DOHH2 (cell line): ENCODE results near the gene PLEKHM3.
A peak's percentile ranks its signal among the peaks of the same experiment; 100 is the strongest.

Experiments
- H3F3A ChIP-seq: fragments of 200-600 bp; sonication (generic), shearing (Covaris generic); 2 replicates; pipeline ENCODE4 v1.6.0; 2016; ENCODE audit warnings: antibody characterized with exemption, mild to moderate bottlenecking; ENCODE audit not compliant: control insufficient read depth, insufficient read depth
- H3K27ac ChIP-seq: fragments of 200-600 bp; sonication (generic); 2 replicates; pipeline ENCODE4 v1.5.1; 2014; ENCODE audit warnings: low read depth, mild to moderate bottlenecking, low read length, moderate library complexity
- H3K27me3 ChIP-seq: fragments of 200-600 bp; sonication (generic); 2 replicates; pipeline ENCODE4 v1.6.1; 2014; ENCODE audit warnings: mild to moderate bottlenecking, low read length, mixed read lengths; ENCODE audit not compliant: control insufficient read depth
- H3K36me3 ChIP-seq: fragments of 200-600 bp; sonication (generic); 2 replicates; pipeline ENCODE4 v1.6.1; 2014; ENCODE audit warnings: mild to moderate bottlenecking, low read length, moderate library complexity, mixed read lengths; ENCODE audit not compliant: control insufficient read depth
- H3K4me1 ChIP-seq: fragments of 200-600 bp; sonication (generic); 2 replicates; pipeline ENCODE4 v1.6.1; 2014; ENCODE audit warnings: mild to moderate bottlenecking, low read length, mixed read lengths; ENCODE audit not compliant: control insufficient read depth
- H3K4me2 ChIP-seq: fragments of 200-600 bp; sonication (generic); 2 replicates; pipeline ENCODE4 v1.6.0; 2014; ENCODE audit warnings: mild to moderate bottlenecking, low read length, moderate library complexity
- H3K4me3 ChIP-seq: fragments of 200-600 bp; sonication (generic); 2 replicates; pipeline ENCODE4 v1.5.1; 2014; ENCODE audit warnings: mild to moderate bottlenecking, low read length, mixed read lengths
- H3K79me2 ChIP-seq: fragments of 200-600 bp; sonication (generic); 2 replicates; pipeline ENCODE4 v1.6.1; 2014; ENCODE audit warnings: mild to moderate bottlenecking, low read length, mixed read lengths; ENCODE audit not compliant: control insufficient read depth
- H3K9me2 ChIP-seq: fragments of 200-600 bp; sonication (generic); replicated peaks from 2 replicates; pipeline ENCODE4 v1.6.1; 2014; ENCODE audit warnings: mild to moderate bottlenecking, low read length, mixed read lengths; ENCODE audit not compliant: control insufficient read depth
- H3K9me3 ChIP-seq: fragments of 200-600 bp; sonication (generic); 2 replicates; pipeline ENCODE4 v1.6.1; 2014; ENCODE audit warnings: antibody characterized with exemption, low read length, mixed read lengths; ENCODE audit not compliant: control insufficient read depth, insufficient read depth
- H4K20me1 ChIP-seq: fragments of 200-600 bp; sonication (generic); 2 replicates; pipeline ENCODE4 v1.6.0; 2014; ENCODE audit warnings: low read depth, mild to moderate bottlenecking, antibody characterized with exemption, low read length, moderate library complexity; ENCODE audit not compliant: control insufficient read depth, insufficient read depth
- EZH2phosphoT487 ChIP-seq: fragments of 200-600 bp; sonication (generic); IDR thresholded peaks from 2 replicates; pipeline ENCODE4 v1.6.1; 2017; ENCODE audit warnings: borderline replicate concordance, mild to moderate bottlenecking, antibody characterized with exemption, low read length, moderate library complexity, mixed read lengths
- TF ChIP-seq, protein P1 (sequence below): fragments of 200-600 bp; sonication (generic); IDR thresholded peaks from one replicate; pipeline ENCODE4 v1.5.1; 2014; ENCODE audit warnings: antibody characterized with exemption, mild to moderate bottlenecking, low read depth, low read length; ENCODE audit not compliant: poor library complexity, severe bottlenecking

The PLEKHM3 gene

DNA sequence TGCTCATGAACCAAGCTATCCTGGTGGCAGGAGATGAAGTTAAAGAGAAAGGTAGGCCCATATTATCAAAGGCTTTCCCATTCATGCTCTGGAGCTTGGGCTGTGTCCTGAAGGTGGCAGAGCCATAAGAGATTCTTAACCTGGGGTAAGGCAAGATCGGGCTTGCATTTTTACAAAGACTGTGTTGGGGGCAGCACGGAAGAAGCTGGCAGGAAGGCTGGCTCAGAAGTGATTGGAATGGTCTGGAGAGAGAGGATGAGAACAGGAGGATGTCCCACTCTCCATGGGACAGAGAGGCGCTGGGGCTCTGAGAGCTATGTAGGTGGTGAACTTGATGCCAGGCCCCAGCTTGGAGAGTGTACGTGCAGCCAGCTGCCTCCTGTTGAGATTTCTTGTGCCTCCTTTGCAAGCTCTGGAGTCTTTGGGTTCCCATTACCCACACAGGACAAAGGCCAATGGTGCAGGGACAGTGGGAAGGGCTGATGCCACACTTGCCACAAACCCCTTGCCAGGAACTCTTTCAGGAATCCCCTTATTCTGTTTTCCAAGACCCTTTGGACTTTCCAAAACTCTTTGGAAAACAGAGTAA, 215.0 kb downstream of the PLEKHM3 start:
- no peaks in the 10 kb centered on the region for H3K36me3 ChIP-seq
- peak overlapping the region; percentile 15; the same call in 1 of the 2 replicates for H3K4me3 ChIP-seq
- no peaks in the 10 kb centered on the region for H3F3A ChIP-seq
- no peaks in the 10 kb centered on the region for H3K9me3 ChIP-seq
- H3K79me2 ChIP-seq = no peaks in the 10 kb centered on the region
- H4K20me1 ChIP-seq = no peaks in the 10 kb centered on the region
- peaks cover 9% of the 10 kb centered on the region for H3K4me1 ChIP-seq
- no peak overlapping the region for H3K27ac ChIP-seq
- peak overlapping the region; percentile 20 for H3K4me2 ChIP-seq
- H3K9me2 ChIP-seq = no peaks in the 10 kb centered on the region
- H3K27me3 ChIP-seq = no peaks in the 10 kb centered on the region; the same call in 1 of the 2 replicates
- TF ChIP-seq, protein P1, sequence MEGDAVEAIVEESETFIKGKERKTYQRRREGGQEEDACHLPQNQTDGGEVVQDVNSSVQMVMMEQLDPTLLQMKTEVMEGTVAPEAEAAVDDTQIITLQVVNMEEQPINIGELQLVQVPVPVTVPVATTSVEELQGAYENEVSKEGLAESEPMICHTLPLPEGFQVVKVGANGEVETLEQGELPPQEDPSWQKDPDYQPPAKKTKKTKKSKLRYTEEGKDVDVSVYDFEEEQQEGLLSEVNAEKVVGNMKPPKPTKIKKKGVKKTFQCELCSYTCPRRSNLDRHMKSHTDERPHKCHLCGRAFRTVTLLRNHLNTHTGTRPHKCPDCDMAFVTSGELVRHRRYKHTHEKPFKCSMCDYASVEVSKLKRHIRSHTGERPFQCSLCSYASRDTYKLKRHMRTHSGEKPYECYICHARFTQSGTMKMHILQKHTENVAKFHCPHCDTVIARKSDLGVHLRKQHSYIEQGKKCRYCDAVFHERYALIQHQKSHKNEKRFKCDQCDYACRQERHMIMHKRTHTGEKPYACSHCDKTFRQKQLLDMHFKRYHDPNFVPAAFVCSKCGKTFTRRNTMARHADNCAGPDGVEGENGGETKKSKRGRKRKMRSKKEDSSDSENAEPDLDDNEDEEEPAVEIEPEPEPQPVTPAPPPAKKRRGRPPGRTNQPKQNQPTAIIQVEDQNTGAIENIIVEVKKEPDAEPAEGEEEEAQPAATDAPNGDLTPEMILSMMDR = no peak
- no peak for TF ChIP-seq EZH2phosphoT487

DNA sequence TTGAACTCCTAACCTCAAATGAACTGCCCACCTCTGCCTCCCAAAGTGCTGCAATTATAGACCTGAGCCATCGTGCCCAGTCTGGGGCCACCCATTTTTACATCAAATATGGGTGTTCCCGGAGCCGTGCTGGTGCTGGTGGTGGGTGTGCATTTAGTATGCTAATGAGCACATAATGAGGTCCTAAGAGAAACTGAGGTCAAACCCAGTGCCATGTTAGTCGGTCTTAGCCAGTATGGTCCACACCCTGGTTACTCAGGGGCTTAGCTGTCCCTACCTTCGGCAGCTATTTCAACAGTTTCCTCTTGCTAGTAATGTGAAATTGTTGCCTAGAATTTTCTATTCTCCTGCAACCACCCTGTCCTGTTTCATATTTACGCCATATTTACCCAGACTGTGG, 217.2 kb downstream of the PLEKHM3 start:
- Histone ChIP-seq H3K9me3 (no peaks in the 10 kb centered on the region), H3F3A (no peaks in the 10 kb centered on the region), H3K36me3 (no peaks in the 10 kb centered on the region), H3K4me3 (no peak overlapping the region), H3K27me3 (no peaks in the 10 kb centered on the region; the same call in 1 of the 2 replicates), H3K4me1 (peaks cover 9% of the 10 kb centered on the region), H4K20me1 (no peaks in the 10 kb centered on the region), H3K27ac (no peak overlapping the region), H3K79me2 (no peaks in the 10 kb centered on the region), H3K9me2 (no peaks in the 10 kb centered on the region), H3K4me2 (no peak overlapping the region)
- TF ChIP-seq, protein P1 = no peak
- TF ChIP-seq EZH2phosphoT487 = no peak

DNA sequence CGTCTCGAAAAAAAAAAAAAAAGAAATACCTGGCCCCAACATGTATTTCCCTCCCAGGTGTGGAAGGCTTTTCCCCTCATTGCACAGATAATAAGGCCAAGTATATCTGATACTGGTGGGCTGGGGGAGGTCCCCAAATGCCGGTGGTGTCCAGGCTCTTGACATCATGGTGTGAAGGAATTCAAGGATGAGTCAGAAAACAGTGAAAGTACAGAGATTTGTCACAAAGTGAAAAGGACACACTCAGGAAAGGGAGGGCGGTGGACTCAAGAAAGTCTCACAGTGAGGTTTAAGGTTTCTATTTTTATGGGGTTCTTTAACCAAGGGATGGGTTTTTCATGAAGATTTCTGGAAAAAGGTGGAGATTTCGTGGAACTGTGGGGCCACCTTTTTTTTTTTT, 217.8 kb downstream of the PLEKHM3 start:
- no peaks in the 10 kb centered on the region for H3K9me2 ChIP-seq
- no peaks in the 10 kb centered on the region; the same call in 1 of the 2 replicates for H3K27me3 ChIP-seq
- no peak overlapping the region for H3K4me2 ChIP-seq
- no peaks in the 10 kb centered on the region for H3K9me3 ChIP-seq
- H3F3A ChIP-seq = no peaks in the 10 kb centered on the region
- no peak overlapping the region for H3K4me3 ChIP-seq
- H4K20me1 ChIP-seq = no peaks in the 10 kb centered on the region
- no peaks in the 10 kb centered on the region for H3K36me3 ChIP-seq
- TF ChIP-seq, protein P1 = no peak
- no peak for TF ChIP-seq EZH2phosphoT487
- no peak overlapping the region for H3K27ac ChIP-seq
- no peaks in the 10 kb centered on the region for H3K79me2 ChIP-seq
- H3K4me1 ChIP-seq = peaks cover 9% of the 10 kb centered on the region
